Stimulated activated CD4-positive, alpha-beta T cell treated with anti-CD3 and anti-CD28 coated beads, TNF-alpha, amount 100 ng/mL, for 4 hours (primary cell): Measurements from ENCODE around the gene SLC2A9.
A peak's percentile ranks its signal among the peaks of the same experiment; 100 is the strongest.

Experiments used
- DNase-seq, 3 experiments: peaks; one replicate each; pipeline ENCODE4 v3.0.0-alpha.2; 2020; ENCODE audit warnings: low read depth in 3 of 3

SLC2A9 gene

GRCh38 chr4:10020106-10020505 lies 1.2 kb downstream of the SLC2A9 start:
- DNase-seq = no peak

- DNase-seq = no peak
Observed at GRCh38 chr4:10019521-10020051, 1.7 kb downstream of the SLC2A9 start.

- peak; percentile 77 to 82 (median 80) for DNase-seq
Observed at GRCh38 chr4:10018818-10019461, 2.4 kb downstream of the SLC2A9 start.

- DNase-seq = no peak
Observed at GRCh38 chr4:10017037-10017893, 4.0 kb downstream of the SLC2A9 start.

- DNase-seq = no peak
Observed at GRCh38 chr4:10016169-10016568, 5.1 kb downstream of the SLC2A9 start.

GRCh38 chr4:10015140-10015753 lies 6.0 kb downstream of the SLC2A9 start:
- DNase-seq = no peak

- DNase-seq = no peak
Observed at GRCh38 chr4:10013722-10014121, 7.6 kb downstream of the SLC2A9 start.

GRCh38 chr4:10011885-10012284 lies 9.4 kb downstream of the SLC2A9 start:
- DNase-seq = no peak

GRCh38 chr4:10011277-10011676 lies 10.0 kb downstream of the SLC2A9 start:
- no peak for DNase-seq

- no peak for DNase-seq
Observed at GRCh38 chr4:10009861-10010500, 11.3 kb downstream of the SLC2A9 start.

- DNase-seq = no peak
Observed at GRCh38 chr4:10008609-10009005, 12.7 kb downstream of the SLC2A9 start.

- no peak for DNase-seq
Observed at GRCh38 chr4:10007793-10008608, 13.3 kb downstream of the SLC2A9 start.

- DNase-seq = no peak
Observed at GRCh38 chr4:10007436-10007740, 13.9 kb downstream of the SLC2A9 start.

- no peak for DNase-seq
Observed at GRCh38 chr4:10006601-10007435, 14.5 kb downstream of the SLC2A9 start.

GRCh38 chr4:10006231-10006600 lies 15.1 kb downstream of the SLC2A9 start:
- no peak for DNase-seq

- DNase-seq = no peak
Observed at GRCh38 chr4:10005632-10006031, 15.7 kb downstream of the SLC2A9 start.

GRCh38 chr4:10003666-10004065 lies 17.6 kb downstream of the SLC2A9 start:
- DNase-seq = no peak

GRCh38 chr4:10002278-10002677 lies 19.0 kb downstream of the SLC2A9 start:
- DNase-seq = no peak

- no peak for DNase-seq
Observed at GRCh38 chr4:10001757-10002156, 19.5 kb downstream of the SLC2A9 start.

- no peak for DNase-seq
Observed at GRCh38 chr4:9999956-10000561, 21.2 kb downstream of the SLC2A9 start.
